Fibroblast of lung (primary cell): ENCODE measurements around the gene NUDT15. TPM values are rescaled to one million over a fixed set of nuclear protein-coding genes. Genes with fewer than 3 reads are reported as not detected.

Experiments used
- DNase-seq, 2 donors: peaks; one replicate each; pipeline versions ENCODE4 v3.0.0 to v3.0.0-alpha.2; 2010; ENCODE audit warnings: low read depth in 2 of 2
- H2AFZ ChIP-seq: 2 replicates; pipeline ENCODE4 v1.5.1; 2012; ENCODE audit warnings: low read length, control low read depth, inconsistent platforms
- H3K27ac ChIP-seq: 2 replicates; pipeline ENCODE4 v1.5.1; 2011; ENCODE audit warnings: low read length, control low read depth; ENCODE audit not compliant: insufficient read depth
- H3K27me3 ChIP-seq: 2 replicates; pipeline ENCODE4 v1.5.1; 2011; ENCODE audit warnings: mild to moderate bottlenecking, low read length; ENCODE audit not compliant: control insufficient read depth, insufficient read depth
- H3K36me3 ChIP-seq: 2 replicates; pipeline ENCODE4 v1.5.1; 2011; ENCODE audit warnings: low read length; ENCODE audit not compliant: control insufficient read depth, insufficient read depth
- H3K4me1 ChIP-seq: 2 replicates; pipeline ENCODE4 v1.5.1; 2011; ENCODE audit warnings: low read length; ENCODE audit not compliant: control insufficient read depth, insufficient read depth; ENCODE audit errors: extremely low read depth
- H3K4me2 ChIP-seq: 2 replicates; pipeline ENCODE4 v1.5.1; 2011; ENCODE audit warnings: low read length, control low read depth; ENCODE audit not compliant: insufficient read depth; ENCODE audit errors: extremely low read depth
- H3K4me3 ChIP-seq, 4 experiments: fragments of 200-600 bp in 1 of 4; sonication (generic) in 1 of 4; replicated peaks in 1 of 4; 2 replicates each; pipeline ENCODE4 v1.5.1; 2011 to 2016; ENCODE audit warnings: low read length in 4 of 4, low read depth in 3 of 4, mild to moderate bottlenecking in 3 of 4, control low read depth in 2 of 4, inconsistent platforms in 1 of 4, mixed read lengths in 1 of 4; ENCODE audit not compliant: insufficient read depth in 1 of 4; ENCODE audit errors: control extremely low read depth in 1 of 4
- H3K79me2 ChIP-seq: 2 replicates; pipeline ENCODE4 v1.5.1; 2012; ENCODE audit warnings: mild to moderate bottlenecking, low read length, inconsistent platforms; ENCODE audit not compliant: control insufficient read depth, insufficient read depth
- H3K9ac ChIP-seq: 2 replicates; pipeline ENCODE4 v1.5.1; 2011; ENCODE audit warnings: mild to moderate bottlenecking, low read length, control low read depth; ENCODE audit not compliant: insufficient read depth
- H3K9me3 ChIP-seq: 2 replicates; pipeline ENCODE4 v1.5.1; 2012; ENCODE audit warnings: low read depth, low read length; ENCODE audit not compliant: control insufficient read depth, insufficient read depth
- H4K20me1 ChIP-seq: 2 replicates; pipeline ENCODE4 v1.5.1; 2011; ENCODE audit warnings: low read length; ENCODE audit not compliant: control insufficient read depth, insufficient read depth; ENCODE audit errors: extremely low read depth
- EZH2 ChIP-seq: IDR thresholded peaks from 2 replicates; pipeline ENCODE4 v1.5.1; 2012; ENCODE audit warnings: low read length, control low read depth, mild to moderate bottlenecking; ENCODE audit errors: missing control alignments
- polyA plus RNA-seq, 2 donors: library from polyadenylated mRNA; depleted of rRNA in 1 of 2; stranded (reverse) in 1 of 2; unstranded in 1 of 2; fragments of >200 nt; gene quantifications; 2 replicates each; pipeline ENCODE4 v1.2.1, GENCODE V29; 2011 to 2012; ENCODE audit warnings: missing spikeins in 1 of 2
- total RNA-seq: library from RNA; depleted of rRNA; stranded (reverse); fragments of >200 nt; gene quantifications from 2 replicates; pipeline ENCODE4 v1.2.1, GENCODE V29; 2014
- TF ChIP-seq, protein P1 (sequence below), 2 donors: IDR thresholded peaks in 1 of 2; conservative IDR thresholded peaks in 1 of 2; 1 replicate in 1 of 2; 2 replicates in 1 of 2; pipeline ENCODE4 v1.5.1; 2011 to 2012; ENCODE audit warnings: low read length in 2 of 2, control low read depth in 1 of 2, inconsistent platforms in 1 of 2, low read depth in 1 of 2, mild to moderate bottlenecking in 1 of 2

The NUDT15 gene
- total and polyA plus RNA-seq, 2 donors (not counting 1 experiment from before 2014, with no cell fraction given) = 18.0 TPM

DNA sequence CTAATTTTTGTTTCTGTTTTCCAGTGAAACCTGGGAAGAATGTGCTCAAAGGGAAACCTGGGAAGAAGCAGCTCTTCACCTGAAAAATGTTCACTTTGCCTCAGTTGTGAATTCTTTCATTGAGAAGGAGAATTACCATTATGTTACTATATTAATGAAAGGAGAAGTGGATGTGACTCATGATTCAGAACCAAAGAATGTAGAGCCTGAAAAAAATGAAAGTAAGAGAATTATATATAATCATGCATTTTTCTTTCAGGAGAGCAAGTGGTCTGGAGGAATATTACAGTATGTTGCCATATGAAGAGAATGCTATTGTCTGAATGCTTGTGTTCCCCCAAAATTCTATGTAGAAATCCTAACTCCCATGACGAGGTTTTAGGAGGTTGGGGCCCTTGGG lies 3.4 kb downstream of the NUDT15 start:
- H4K20me1 ChIP-seq = no peaks in the 10 kb centered on the region
- peak; percentile 12 to 27 for DNase-seq
- H3K27ac ChIP-seq = no peak overlapping the region
- H3K4me2 ChIP-seq = no peak overlapping the region
- H3K4me3 ChIP-seq = no peak overlapping the region
- H3K79me2 ChIP-seq = peaks cover 9% of the 10 kb centered on the region
- no peaks in the 10 kb centered on the region for H3K27me3 ChIP-seq
- no peaks in the 10 kb centered on the region for H3K9me3 ChIP-seq
- no peak for TF ChIP-seq EZH2
- TF ChIP-seq, protein P1, sequence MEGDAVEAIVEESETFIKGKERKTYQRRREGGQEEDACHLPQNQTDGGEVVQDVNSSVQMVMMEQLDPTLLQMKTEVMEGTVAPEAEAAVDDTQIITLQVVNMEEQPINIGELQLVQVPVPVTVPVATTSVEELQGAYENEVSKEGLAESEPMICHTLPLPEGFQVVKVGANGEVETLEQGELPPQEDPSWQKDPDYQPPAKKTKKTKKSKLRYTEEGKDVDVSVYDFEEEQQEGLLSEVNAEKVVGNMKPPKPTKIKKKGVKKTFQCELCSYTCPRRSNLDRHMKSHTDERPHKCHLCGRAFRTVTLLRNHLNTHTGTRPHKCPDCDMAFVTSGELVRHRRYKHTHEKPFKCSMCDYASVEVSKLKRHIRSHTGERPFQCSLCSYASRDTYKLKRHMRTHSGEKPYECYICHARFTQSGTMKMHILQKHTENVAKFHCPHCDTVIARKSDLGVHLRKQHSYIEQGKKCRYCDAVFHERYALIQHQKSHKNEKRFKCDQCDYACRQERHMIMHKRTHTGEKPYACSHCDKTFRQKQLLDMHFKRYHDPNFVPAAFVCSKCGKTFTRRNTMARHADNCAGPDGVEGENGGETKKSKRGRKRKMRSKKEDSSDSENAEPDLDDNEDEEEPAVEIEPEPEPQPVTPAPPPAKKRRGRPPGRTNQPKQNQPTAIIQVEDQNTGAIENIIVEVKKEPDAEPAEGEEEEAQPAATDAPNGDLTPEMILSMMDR (conservative IDR thresholded peaks at IDR 0.05 in 1 of 2, IDR thresholded peaks at IDR 0.05 in 1 of 2; ENCODE audit: low read depth in 1 of 2, low read length in 2 of 2) = no peak
- H3K9ac ChIP-seq = no peak overlapping the region
- H2AFZ ChIP-seq = no peak overlapping the region
- H3K4me1 ChIP-seq = peaks cover 10% of the 10 kb centered on the region
- H3K36me3 ChIP-seq = peaks cover 4% of the 10 kb centered on the region

DNA sequence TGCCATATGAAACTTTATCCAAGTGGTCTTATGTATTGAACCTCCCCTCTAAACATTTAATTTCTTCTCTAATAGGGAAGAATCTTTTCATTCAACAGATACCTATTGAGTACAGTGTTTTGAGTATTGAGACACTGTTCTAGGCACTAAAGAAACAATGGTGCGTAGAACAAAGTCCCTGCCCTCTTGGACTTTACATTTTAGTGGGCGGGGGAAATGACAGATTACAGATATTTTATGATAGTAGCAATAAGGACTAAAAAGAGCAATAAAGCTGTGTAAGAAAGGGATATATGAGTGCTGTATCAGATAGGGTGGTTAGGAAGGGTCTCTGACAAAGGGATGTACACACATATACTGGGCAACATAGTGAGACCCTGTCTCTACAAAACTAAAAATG lies 5.4 kb downstream of the NUDT15 start:
- Histone ChIP-seq H3K79me2 (peaks cover 9% of the 10 kb centered on the region), H3K4me2 (no peak overlapping the region), H3K27ac (no peak overlapping the region), H3K9me3 (no peaks in the 10 kb centered on the region), H4K20me1 (no peaks in the 10 kb centered on the region), H3K36me3 (peaks cover 4% of the 10 kb centered on the region), H3K27me3 (no peaks in the 10 kb centered on the region), H3K9ac (no peak overlapping the region), H2AFZ (no peak overlapping the region), H3K4me3 (no peak overlapping the region), H3K4me1 (peaks cover 6% of the 10 kb centered on the region)
- TF ChIP-seq, protein P1 (conservative IDR thresholded peaks at IDR 0.05 in 1 of 2, IDR thresholded peaks at IDR 0.05 in 1 of 2; ENCODE audit: low read depth in 1 of 2, low read length in 2 of 2) = no peak
- no peak for TF ChIP-seq EZH2
- DNase-seq = no peak

DNA sequence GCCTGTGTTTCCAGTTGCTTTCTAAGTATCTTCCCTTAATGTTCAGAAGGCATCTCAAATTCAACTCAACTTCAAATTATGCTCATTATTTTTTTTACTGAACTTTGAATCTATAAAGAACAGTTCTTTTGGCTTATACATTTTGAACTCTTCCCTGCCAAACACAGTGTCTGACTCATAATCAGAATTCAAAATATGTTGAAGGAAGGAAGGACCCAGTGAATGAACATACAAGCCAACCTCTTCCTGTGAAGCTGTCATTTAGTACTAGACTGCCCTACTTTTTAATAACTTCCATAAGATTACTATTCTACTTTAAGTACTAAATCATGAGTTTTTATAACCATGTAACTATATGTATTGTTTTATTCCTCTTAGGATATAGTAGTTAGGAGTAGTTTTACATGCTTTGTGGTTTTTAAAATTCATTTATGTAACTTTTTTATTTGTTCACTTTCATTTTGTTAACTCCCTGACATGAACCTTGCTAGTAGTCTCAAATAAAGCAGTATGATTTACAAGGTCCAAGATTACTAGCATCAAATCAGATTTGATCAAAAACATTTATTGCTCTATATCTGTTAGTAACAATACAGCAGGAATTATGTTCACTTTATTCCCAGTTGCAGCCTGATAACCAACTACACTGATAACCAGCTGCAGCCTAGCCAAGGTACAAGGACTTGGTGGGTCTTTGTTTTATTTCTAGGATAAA lies 6.4 kb downstream of the NUDT15 start:
- peak overlapping the region; percentile 54 for H3K27ac ChIP-seq

More for the DNA sequence above, 6.4 kb downstream of the NUDT15 start:
- H3K4me3 ChIP-seq = no peak overlapping the region
- H3K9ac ChIP-seq = no peak overlapping the region
- no peaks in the 10 kb centered on the region for H3K9me3 ChIP-seq
- H3K4me2 ChIP-seq = peak overlapping the region; percentile 72
- no peaks in the 10 kb centered on the region for H4K20me1 ChIP-seq
- peak; percentile 62 to 71 for DNase-seq
- peaks cover 4% of the 10 kb centered on the region for H3K36me3 ChIP-seq
- peaks cover 6% of the 10 kb centered on the region for H3K4me1 ChIP-seq
- H3K79me2 ChIP-seq = peaks cover 4% of the 10 kb centered on the region
- H2AFZ ChIP-seq = peak overlapping the region; percentile 19
- TF ChIP-seq EZH2 = no peak
- TF ChIP-seq, protein P1 (conservative IDR thresholded peaks at IDR 0.05 in 1 of 2, IDR thresholded peaks at IDR 0.05 in 1 of 2; ENCODE audit: low read depth in 1 of 2, low read length in 2 of 2) = no peak
- no peaks in the 10 kb centered on the region for H3K27me3 ChIP-seq
